ENCODE data around the gene CEP68. TPM values are rescaled to one million over a fixed set of nuclear protein-coding genes. Genes with fewer than 3 reads are reported as not detected.

The CEP68 gene
- total RNA-seq, 1 experiment from 2014 or later, result 11.2 TPM

DNA sequence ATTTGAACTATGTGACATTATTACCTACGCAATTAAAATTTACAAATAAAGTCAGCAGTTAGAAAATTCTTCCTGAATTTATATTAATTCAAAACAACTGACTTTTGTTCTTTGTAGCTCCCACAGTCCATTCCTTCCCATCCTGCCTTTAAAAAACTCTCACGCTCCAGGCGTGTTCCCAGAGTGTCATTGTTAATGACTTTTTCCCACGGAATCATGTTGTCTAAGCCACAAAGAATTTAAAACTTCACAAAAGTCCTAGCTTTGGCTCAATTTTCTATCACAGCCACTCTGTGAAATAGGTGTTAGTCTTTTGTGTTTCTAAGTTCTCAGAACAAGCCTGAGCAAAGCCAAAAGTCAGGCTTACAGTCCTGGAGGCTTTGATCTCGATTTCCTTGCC lies 40.5 kb upstream of the CEP68 start:
- intact Hi-C loops (cut with micrococcal nuclease), result no loop called here
- ChIA-PET CTCF (no interaction called here), POLR2A (no interaction called here), RAD21 (ENCODE audit: low non-redundant PET in 1 of 2, low total read pairs in 2 of 2, uncharacterized antibody in 2 of 2, unreplicated experiment in 2 of 2) (no interaction called here)
- no peak overlapping the region for H3K4me2 ChIP-seq (ENCODE audit: low read length)
- no peaks in the 10 kb centered on the region for H3K4me1 ChIP-seq (ENCODE audit: control insufficient read depth in 1 of 2, insufficient read depth in 2 of 2, low read length in 2 of 2)
- ATAC-seq (no peak), DNase-seq (ENCODE audit: low read depth, low spot score) (no peak)
- no peak for TF ChIP-seq POLR2A (IDR thresholded peaks at IDR 0.05; ENCODE audit: borderline replicate concordance, extremely low read depth, insufficient read depth, insufficient read length)
- no peak for TF ChIP-seq CEBPB (IDR thresholded peaks at IDR 0.05; ENCODE audit: low read depth)
- TF ChIP-seq ZFX (IDR thresholded peaks at IDR 0.05), result no peak
- no peak for TF ChIP-seq RAD21 (IDR thresholded peaks at IDR 0.05; ENCODE audit: low read depth)
- TF ChIP-seq FOSL1 (IDR thresholded peaks at IDR 0.05; ENCODE audit: low read depth), result no peak
- no peak for TF ChIP-seq SIN3A (IDR thresholded peaks at IDR 0.05; ENCODE audit: low read depth)
- no peak for TF ChIP-seq EGR1 (IDR thresholded peaks at IDR 0.05; ENCODE audit: low read depth)
- TF ChIP-seq SP1 (IDR thresholded peaks at IDR 0.05; ENCODE audit: low read depth), result no peak
- H3K79me2 ChIP-seq (ENCODE audit: insufficient read depth, low read length), result no peaks in the 10 kb centered on the region
- H3K27me3 ChIP-seq (ENCODE audit: insufficient read depth, low read length), result no peaks in the 10 kb centered on the region
- no peak overlapping the region for H3K27ac ChIP-seq (ENCODE audit: low read depth, low read length)
- no peaks in the 10 kb centered on the region for H3K9me2 ChIP-seq (ENCODE audit: insufficient read depth)
- no peak overlapping the region for H3K9ac ChIP-seq (ENCODE audit: low read length)
- no peaks in the 10 kb centered on the region for H3K9me3 ChIP-seq (ENCODE audit: control insufficient read depth in 1 of 2, insufficient read depth in 1 of 2, low read depth in 1 of 2, low read length in 2 of 2)
- H3K36me3 ChIP-seq (ENCODE audit: control insufficient read depth in 1 of 2, insufficient read depth in 2 of 2, low read length in 2 of 2), result no peaks in the 10 kb centered on the region
- H2AFZ ChIP-seq (ENCODE audit: low read depth, low read length, poor library complexity, severe bottlenecking), result no peak overlapping the region
- no TSS peak for BruUV-seq (replicated peaks)
- no peak overlapping the region for H3K4me3 ChIP-seq (replicated peaks in 1 of 2; ENCODE audit: low read depth in 1 of 2, low read length in 2 of 2)
- no peaks in the 10 kb centered on the region for H4K20me1 ChIP-seq (ENCODE audit: insufficient read depth)

DNA sequence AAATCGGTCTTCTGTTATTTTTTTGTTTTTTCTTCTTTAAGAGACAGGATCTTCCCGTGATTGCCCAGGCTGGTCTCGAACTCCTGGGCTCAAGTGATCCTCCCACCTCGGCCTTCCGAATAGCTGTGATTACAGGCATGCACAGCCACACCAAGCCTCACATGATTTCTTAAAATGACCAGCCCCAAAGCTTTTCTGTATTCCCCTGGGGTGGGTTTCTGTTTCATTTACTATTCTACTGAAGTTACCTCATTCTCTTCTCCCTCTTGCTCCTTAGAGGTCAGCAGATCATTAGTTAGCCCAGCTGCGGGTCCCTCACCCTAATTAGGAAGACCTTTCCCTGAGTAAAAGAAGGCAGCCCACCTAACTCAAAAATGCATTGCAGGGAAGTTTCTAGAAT lies 39.4 kb upstream of the CEP68 start:
- ATAC-seq, result no peak

More for the DNA sequence above, 39.4 kb upstream of the CEP68 start:
- TF ChIP-seq CBX3 (IDR thresholded peaks at IDR 0.05; ENCODE audit: low read depth), result no peak
- no TSS peak for BruUV-seq (replicated peaks)
- no peaks in the 10 kb centered on the region for H3K36me3 ChIP-seq (ENCODE audit: control insufficient read depth in 1 of 2, insufficient read depth in 2 of 2, low read length in 2 of 2)
- CTCF ChIA-PET, result interaction anchor here (0.9 to 1.0 kb wide), 2 partner anchors 99 to 170 kb away, joined by 4 read pairs; no protein-coding TSS in a partner anchor
- RAD21 ChIA-PET (ENCODE audit: low non-redundant PET in 1 of 2, low total read pairs in 2 of 2, uncharacterized antibody in 2 of 2, unreplicated experiment in 2 of 2), result no interaction called here
- no peaks in the 10 kb centered on the region for H3K27me3 ChIP-seq (ENCODE audit: insufficient read depth, low read length)
- H2AFZ ChIP-seq (ENCODE audit: low read depth, low read length, poor library complexity, severe bottlenecking), result no peak overlapping the region
- no peak overlapping the region for H3K4me2 ChIP-seq (ENCODE audit: low read length)
- POLR2A ChIA-PET, result no interaction called here
- H3K79me2 ChIP-seq (ENCODE audit: insufficient read depth, low read length), result no peaks in the 10 kb centered on the region
- no peak overlapping the region for H3K27ac ChIP-seq (ENCODE audit: low read depth, low read length)
- no peaks in the 10 kb centered on the region for H3K4me1 ChIP-seq (ENCODE audit: control insufficient read depth in 1 of 2, insufficient read depth in 2 of 2, low read length in 2 of 2)
- H4K20me1 ChIP-seq (ENCODE audit: insufficient read depth), result no peaks in the 10 kb centered on the region
- no peaks in the 10 kb centered on the region for H3K9me2 ChIP-seq (ENCODE audit: insufficient read depth)
- intact Hi-C loops (cut with micrococcal nuclease), result no loop called here
- no peak overlapping the region for H3K9ac ChIP-seq (ENCODE audit: low read length)
- H3K4me3 ChIP-seq (replicated peaks in 1 of 2; ENCODE audit: low read depth in 1 of 2, low read length in 2 of 2), result no peak overlapping the region
- H3K9me3 ChIP-seq (ENCODE audit: control insufficient read depth in 1 of 2, insufficient read depth in 1 of 2, low read depth in 1 of 2, low read length in 2 of 2), result no peaks in the 10 kb centered on the region
- DNase-seq (ENCODE audit: low read depth, low spot score), result no peak
